Stimulated activated CD4-positive, alpha-beta T cell treated with anti-CD3 and anti-CD28 coated beads, Interleukin-1b, Interleukin-23, amount 100 ng/mL, for 1 hour (primary cell): Measurements from ENCODE around the gene UBL4A.
A peak's percentile ranks its signal among the peaks of the same experiment; 100 is the strongest.

Experiments used
- DNase-seq, 2 donors: peaks; one replicate each; pipeline ENCODE4 v3.0.0-alpha.2; 2020; ENCODE audit warnings: low read depth in 2 of 2

Gene UBL4A

GRCh38 chrX:154482786-154483185, 3.6 kb downstream of the UBL4A start:
- no peak for DNase-seq

GRCh38 chrX:154481911-154482601, 4.4 kb downstream of the UBL4A start:
- no peak for DNase-seq

- DNase-seq = no peak
Observed at GRCh38 chrX:154481195-154481594, 5.2 kb downstream of the UBL4A start.

- peak; percentile 87 to 91 for DNase-seq
Observed at GRCh38 chrX:154478728-154479622, 7.4 kb downstream of the UBL4A start, which contains the start of gene LAGE3. TSS of gene LAGE3 (minus strand) at chrX:154479281. CDS start at chrX:154478915, 366 bp downstream.

GRCh38 chrX:154477891-154478477, 8.4 kb downstream of the UBL4A start:
- DNase-seq = no peak

DNA sequence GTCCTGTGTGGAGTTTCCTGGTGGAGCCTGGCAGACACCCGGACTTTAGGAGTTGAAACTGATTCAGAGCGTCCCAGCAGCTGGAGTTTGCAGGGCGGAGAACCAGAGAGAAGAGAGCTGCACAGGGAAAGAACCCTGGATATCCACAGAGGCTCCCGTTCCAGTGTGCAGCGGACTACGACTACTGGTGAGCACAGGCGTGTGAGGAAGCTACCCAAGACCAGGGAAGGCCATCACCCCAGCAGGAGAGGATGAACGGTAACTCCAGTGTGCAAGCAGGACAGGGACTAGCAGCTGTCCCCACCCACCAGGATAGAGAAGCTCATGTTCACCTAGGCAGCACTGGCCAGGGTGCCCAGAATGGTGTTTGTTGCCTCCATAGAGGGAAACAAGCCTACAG, 9.6 kb downstream of the UBL4A start:
- DNase-seq = no peak

DNA sequence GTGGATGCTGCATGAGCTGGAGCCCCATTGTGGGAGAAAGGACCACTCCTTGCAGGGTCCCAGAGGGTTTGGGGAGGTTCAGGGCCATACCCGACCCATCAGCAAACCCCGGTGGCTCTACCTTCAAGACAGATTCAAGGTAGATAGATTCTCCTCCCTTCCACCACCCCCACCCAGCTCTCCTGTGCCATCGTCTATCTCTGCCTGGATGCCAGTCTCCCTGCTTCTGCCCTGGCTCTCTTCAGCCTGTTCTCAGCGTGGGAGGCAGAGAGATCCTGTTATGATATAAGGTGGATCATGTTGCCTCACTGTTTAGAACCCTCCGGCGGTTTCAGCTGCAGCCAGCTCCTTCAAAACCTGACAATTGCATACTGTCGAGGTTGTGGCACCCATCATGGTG, 12.7 kb downstream of the UBL4A start:
- no peak for DNase-seq

- DNase-seq = no peak
Observed at GRCh38 chrX:154472685-154473632, 13.5 kb downstream of the UBL4A start.

DNA sequence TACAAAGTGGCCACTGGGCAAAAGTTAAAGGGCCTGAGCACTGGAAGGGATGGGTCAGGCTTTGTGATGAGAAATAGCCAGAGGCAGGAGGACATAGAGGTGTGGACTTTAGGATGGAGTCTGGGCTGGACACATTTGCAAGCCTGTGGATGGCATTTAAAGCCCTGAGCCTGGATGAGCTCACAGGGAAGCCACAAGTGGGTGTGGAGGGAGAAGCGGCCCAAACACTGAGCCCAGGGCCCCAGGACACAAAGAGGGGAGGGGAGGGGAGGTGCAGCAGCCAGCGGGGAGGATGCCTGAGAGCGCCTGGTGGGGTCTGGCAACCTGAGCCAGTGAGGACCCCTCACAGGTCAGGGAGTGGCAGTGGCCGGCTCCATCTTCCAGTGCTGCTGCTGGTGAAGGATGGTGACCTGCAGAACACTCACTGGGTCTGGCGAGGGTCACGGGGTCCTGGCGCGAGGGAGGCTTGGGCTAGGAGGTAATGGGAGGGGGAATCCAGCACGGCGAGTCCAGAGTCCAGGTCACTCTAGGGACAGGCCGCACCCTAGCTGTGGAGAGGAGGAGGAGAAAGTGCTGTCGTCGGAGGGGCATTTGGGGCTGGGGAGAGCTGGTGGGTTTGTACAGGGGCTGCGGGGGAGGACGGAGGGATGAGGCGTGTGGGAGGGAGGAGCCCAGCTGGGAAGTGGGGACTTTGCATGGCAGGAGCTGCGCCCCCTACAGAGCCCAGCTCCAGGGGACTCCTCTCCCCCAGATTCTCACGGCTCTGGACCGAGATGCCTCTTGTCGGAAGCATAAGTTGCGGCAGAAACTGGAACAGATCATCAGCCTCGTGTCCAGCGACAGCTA, 14.4 kb downstream of the UBL4A start:
- no peak for DNase-seq

GRCh38 chrX:154470914-154471568, 15.4 kb downstream of the UBL4A start:
- no peak for DNase-seq

DNA sequence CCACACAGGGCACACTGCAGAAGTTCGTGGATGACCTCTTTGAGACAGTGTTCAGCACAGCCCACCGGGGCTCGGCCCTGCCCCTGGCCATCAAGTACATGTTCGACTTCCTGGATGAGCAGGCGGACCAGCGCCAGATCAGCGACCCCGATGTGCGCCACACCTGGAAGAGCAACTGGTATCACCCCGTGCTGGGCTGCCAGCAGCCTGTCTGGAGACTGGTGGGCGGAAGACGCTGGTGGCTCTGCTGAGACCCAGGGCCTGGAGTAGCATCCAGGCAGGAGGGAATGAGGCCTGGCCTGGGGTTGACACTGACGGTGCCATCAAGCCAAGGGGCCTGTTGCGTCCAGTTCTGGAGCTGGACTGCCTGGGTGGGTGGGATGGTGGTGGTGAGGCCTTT, 16.0 kb downstream of the UBL4A start:
- no peak for DNase-seq

DNA sequence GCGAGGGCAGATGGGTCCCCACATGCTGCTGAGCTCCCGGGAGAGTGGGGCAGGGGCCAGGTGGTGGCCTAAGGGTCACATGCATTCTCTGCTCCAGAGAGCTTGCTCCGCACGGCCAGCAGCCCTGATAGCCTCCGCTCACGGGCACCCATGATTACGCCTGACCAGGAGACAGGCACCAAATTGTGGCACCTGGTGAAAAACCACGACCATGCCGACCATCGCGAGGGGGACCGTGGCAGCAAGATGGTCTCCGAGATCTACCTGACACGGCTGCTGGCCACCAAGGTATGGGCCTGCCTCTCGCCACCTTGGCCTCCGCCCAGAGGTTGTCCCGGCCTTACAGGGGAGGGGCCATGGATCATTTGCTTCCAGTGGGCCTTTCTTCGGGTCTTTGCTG, 16.5 kb downstream of the UBL4A start:
- no peak for DNase-seq

DNA sequence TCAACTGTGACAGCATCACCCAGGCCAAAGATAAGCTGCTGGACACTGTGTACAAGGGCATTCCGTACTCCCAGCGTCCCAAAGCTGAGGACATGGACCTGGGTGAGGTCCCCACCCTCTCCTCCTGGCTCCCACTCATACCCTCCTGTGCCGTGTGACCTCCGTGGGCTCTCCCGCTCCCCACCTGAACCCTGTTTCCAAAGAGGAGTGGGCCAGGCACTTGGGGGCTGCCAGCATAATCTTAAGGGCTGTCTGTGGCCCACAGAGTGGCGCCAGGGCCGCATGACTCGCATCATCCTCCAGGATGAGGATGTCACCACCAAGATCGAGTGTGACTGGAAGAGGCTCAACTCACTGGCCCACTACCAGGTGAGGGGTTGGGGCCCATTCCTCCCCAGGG, 17.3 kb downstream of the UBL4A start:
- no peak for DNase-seq

DNA sequence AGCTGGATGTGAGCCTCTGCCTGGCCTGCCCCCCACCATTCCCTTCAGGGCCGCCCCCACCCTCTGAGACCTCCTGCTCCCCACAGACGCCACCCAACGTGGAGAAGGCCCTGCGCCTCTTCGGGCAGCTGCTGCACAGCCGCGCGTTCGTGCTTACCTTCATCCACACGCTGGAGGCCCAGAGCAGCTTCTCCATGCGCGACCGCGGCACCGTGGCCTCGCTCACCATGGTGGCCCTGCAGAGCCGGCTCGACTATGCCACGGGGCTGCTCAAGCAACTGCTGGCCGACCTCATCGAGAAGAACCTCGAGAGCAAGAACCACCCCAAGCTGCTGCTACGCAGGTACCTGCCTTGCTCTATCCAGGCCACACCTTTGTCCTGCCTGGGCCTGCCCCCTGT, 18.2 kb downstream of the UBL4A start:
- no peak for DNase-seq

DNA sequence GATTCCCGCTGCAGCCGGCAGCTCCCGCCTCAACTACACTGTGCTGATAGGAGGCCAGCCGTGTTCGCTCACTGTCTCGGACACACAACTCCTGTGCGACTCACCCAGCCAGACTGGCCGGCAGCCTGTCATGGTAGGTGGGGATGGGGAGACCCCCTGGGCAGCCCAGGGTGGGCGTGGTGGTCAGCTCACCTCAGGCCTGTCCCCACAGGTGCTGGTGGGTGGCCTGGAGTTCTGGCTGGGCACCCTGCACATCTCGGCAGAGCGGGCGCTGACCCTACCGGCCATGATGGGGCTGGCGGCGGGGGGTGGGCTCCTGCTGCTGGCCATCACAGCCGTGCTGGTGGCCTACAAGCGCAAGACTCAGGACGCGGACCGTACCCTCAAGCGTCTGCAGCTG, 18.9 kb downstream of the UBL4A start:
- DNase-seq = no peak

DNA sequence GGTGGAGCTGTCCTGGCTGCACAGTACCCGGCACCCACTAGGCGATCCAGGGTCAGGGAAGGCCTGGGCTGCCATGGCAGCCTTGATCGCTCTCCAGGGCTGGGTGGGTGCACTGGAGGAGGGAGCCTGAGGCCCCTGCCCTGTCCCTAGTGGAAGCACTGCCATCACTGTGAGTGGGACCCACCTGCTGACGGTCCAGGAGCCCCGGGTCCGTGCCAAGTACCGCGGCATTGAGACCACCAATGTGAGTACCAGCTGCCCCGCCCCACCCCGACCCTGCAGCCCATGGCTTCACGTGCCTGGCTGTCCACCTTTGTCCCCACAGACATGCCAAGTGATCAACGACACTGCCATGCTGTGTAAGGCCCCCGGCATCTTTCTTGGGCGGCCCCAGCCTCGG, 19.5 kb downstream of the UBL4A start:
- no peak for DNase-seq

GRCh38 chrX:154466036-154466435, 20.4 kb downstream of the UBL4A start:
- no peak for DNase-seq

- no peak for DNase-seq
Observed at GRCh38 chrX:154465601-154466000, 20.8 kb downstream of the UBL4A start.

DNA sequence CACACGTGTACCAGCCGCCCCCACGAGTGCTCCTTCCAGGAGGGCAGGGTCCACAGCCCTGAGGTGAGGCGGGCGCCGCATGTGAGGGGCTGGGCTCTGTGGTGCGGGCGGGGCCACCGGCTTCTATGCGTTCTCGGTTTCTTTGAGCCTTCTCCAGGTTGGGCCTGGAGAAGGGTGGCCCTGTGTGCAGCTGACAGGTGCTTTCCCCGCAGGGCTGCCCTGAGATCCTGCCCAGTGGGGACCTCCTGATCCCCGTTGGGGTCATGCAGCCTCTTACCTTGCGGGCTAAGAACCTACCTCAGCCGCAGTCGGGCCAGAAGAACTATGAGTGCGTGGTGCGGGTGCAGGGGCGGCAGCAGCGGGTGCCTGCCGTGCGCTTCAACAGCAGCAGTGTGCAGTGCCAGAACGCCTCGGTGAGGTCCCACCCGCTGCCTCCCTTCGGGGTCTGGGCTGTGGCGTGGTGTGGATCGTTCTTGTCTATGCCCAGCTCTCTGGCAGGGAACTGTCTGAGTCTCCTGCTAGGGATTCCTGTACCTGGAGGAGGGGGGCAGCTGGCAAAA, 21.5 kb downstream of the UBL4A start:
- no peak for DNase-seq
